ENCODE results near the gene INKA2.

GRCh38 chr1:111784273-111784901 is 45.2 kb upstream of the INKA2 start:
- no peak for TF ChIP-seq TCF4 (CRISPR knock-in tag; IDR thresholded peaks at IDR 0.05; ENCODE audit: borderline replicate concordance)
- TF ChIP-seq CSDC2 (CRISPR knock-in tag; IDR thresholded peaks at IDR 0.05) = no peak
- no peak for TF ChIP-seq ISL1 (CRISPR knock-in tag; IDR thresholded peaks at IDR 0.05)
- no peak for TF ChIP-seq PATZ1 (CRISPR knock-in tag; IDR thresholded peaks at IDR 0.05; ENCODE audit: borderline replicate concordance)
